Liver (tissue), 9 donors: ENCODE data around the gene CGN. TPM values are rescaled to one million over a fixed set of nuclear protein-coding genes. Genes with fewer than 3 reads are reported as not detected.

Experiments used
- DNase-seq: peaks from one replicate; pipeline ENCODE4 v3.0.0-alpha.2; 2017; ENCODE audit warnings: low spot score
- H3K27ac ChIP-seq, 2 donors: one replicate each; pipeline ENCODE4 v1.7.0; 2013; ENCODE audit warnings: inconsistent platforms in 2 of 2, low read length in 2 of 2, control low read depth in 1 of 2, low read depth in 1 of 2, mild to moderate bottlenecking in 1 of 2
- H3K27me3 ChIP-seq, 4 donors: one replicate each; pipeline versions ENCODE4 v1.6.1 to v1.7.0; 2013; ENCODE audit warnings: low read length in 3 of 4, inconsistent platforms in 1 of 4, mild to moderate bottlenecking in 1 of 4, moderate library complexity in 1 of 4; ENCODE audit not compliant: control insufficient read depth in 4 of 4, insufficient read depth in 4 of 4
- H3K36me3 ChIP-seq, 4 donors: one replicate each; pipeline versions ENCODE4 v1.6.1 to v1.7.0; 2013; ENCODE audit warnings: low read length in 3 of 4, mild to moderate bottlenecking in 3 of 4, low read depth in 1 of 4, moderate library complexity in 1 of 4; ENCODE audit not compliant: control insufficient read depth in 4 of 4, insufficient read depth in 3 of 4
- H3K4me1 ChIP-seq, 4 donors: one replicate each; pipeline versions ENCODE4 v1.6.1 to v1.7.0; 2013; ENCODE audit warnings: low read length in 3 of 4, mild to moderate bottlenecking in 3 of 4, moderate library complexity in 1 of 4; ENCODE audit not compliant: control insufficient read depth in 4 of 4, insufficient read depth in 4 of 4
- H3K4me3 ChIP-seq, 3 donors: one replicate each; pipeline versions ENCODE4 v1.6.1 to v1.7.0; 2013; ENCODE audit warnings: low read length in 3 of 3, control low read depth in 1 of 3, low read depth in 1 of 3, mild to moderate bottlenecking in 1 of 3
- H3K9ac ChIP-seq, 2 donors: one replicate each; pipeline ENCODE4 v1.7.0; 2013; ENCODE audit warnings: low read length in 2 of 2, mild to moderate bottlenecking in 2 of 2, moderate library complexity in 2 of 2, control low read depth in 1 of 2, low read depth in 1 of 2
- H3K9me3 ChIP-seq, 4 donors: one replicate each; pipeline versions ENCODE4 v1.6.1 to v1.7.0; 2013; ENCODE audit warnings: low read length in 3 of 4; ENCODE audit not compliant: control insufficient read depth in 4 of 4
- FOXA2 ChIP-seq: IDR thresholded peaks from 2 replicates; pipeline ENCODE4 v1.6.1; 2016; ENCODE audit warnings: antibody characterized with exemption
- GABPA ChIP-seq, 2 donors: IDR thresholded peaks in 1 of 2; conservative IDR thresholded peaks in 1 of 2; 2 replicates each; pipeline ENCODE4 v1.6.1; 2016; ENCODE audit warnings: antibody characterized with exemption in 2 of 2, mild to moderate bottlenecking in 1 of 2, moderate library complexity in 1 of 2
- HNF4A ChIP-seq, 2 donors: conservative IDR thresholded peaks; 2 replicates each; pipeline ENCODE4 v1.6.1; 2016; ENCODE audit warnings: antibody characterized with exemption in 2 of 2, mild to moderate bottlenecking in 2 of 2
- HNF4G ChIP-seq: IDR thresholded peaks from 2 replicates; pipeline ENCODE4 v1.6.1; 2016; ENCODE audit warnings: antibody characterized with exemption
- NR2F2 ChIP-seq: IDR thresholded peaks from 2 replicates; pipeline ENCODE4 v1.6.1; 2016; ENCODE audit warnings: antibody characterized with exemption
- RXRA ChIP-seq, 2 donors: IDR thresholded peaks; 2 replicates each; pipeline ENCODE4 v1.6.1; 2017 to 2018; ENCODE audit warnings: antibody characterized with exemption in 2 of 2, mild to moderate bottlenecking in 1 of 2
- SP1 ChIP-seq: IDR thresholded peaks from 2 replicates; pipeline ENCODE4 v1.6.1; 2018; ENCODE audit warnings: antibody characterized with exemption, mild to moderate bottlenecking
- TAF1 ChIP-seq: conservative IDR thresholded peaks from 2 replicates; pipeline ENCODE4 v1.6.1; 2016; ENCODE audit warnings: antibody characterized with exemption, mild to moderate bottlenecking
- YY1 ChIP-seq: IDR thresholded peaks from 2 replicates; pipeline ENCODE4 v1.6.1; 2016; ENCODE audit warnings: antibody characterized with exemption, mild to moderate bottlenecking
- WGBS: extraction: QIAGEN DNeasy Blood & Tissue Kit; methylation state at CpG from one replicate; pipeline ENCODE4 v1.1.7; 2013; 5-methylcytosine and 5-hydroxymethylcytosine counted together
- polyA plus RNA-seq, 2 donors: library from polyadenylated mRNA; stranded (reverse) in 1 of 2; unstranded in 1 of 2; fragments of 200-250 nt in 1 of 2; fragments of >200 nt in 1 of 2; fragmentation: Nextera tagmentation in 1 of 2; extraction: Ambion mirVana in 1 of 2; gene quantifications; one replicate each; pipeline versions ENCODE4 v1.2.1 to v1.2.3, GENCODE V29; 2013 to 2015
- total RNA-seq, 2 donors: library from RNA; depleted of rRNA; stranded (reverse); fragments of >200 nt; gene quantifications; one replicate each; pipeline ENCODE4 v1.2.3, GENCODE V29; 2014
- TF ChIP-seq, protein P1 (sequence below): IDR thresholded peaks from 2 replicates; pipeline ENCODE4 v1.6.1; 2016; ENCODE audit warnings: antibody characterized with exemption, mild to moderate bottlenecking
- TF ChIP-seq, protein P2 (sequence below): fragments of 150-350 bp; IDR thresholded peaks from 2 replicates; pipeline ENCODE4 v1.5.1; 2017; ENCODE audit warnings: improper control_type of control experiment, low read depth, low read length; ENCODE audit not compliant: missing input control
- TF ChIP-seq, protein P3 (sequence below): IDR thresholded peaks from 2 replicates; pipeline ENCODE4 v1.6.1; 2016; ENCODE audit warnings: antibody characterized with exemption
- TF ChIP-seq, protein P4 (sequence below): IDR thresholded peaks from 2 replicates; pipeline ENCODE4 v1.6.1; 2016; ENCODE audit warnings: antibody characterized with exemption
- TF ChIP-seq, protein P5 (sequence below): IDR thresholded peaks from 2 replicates; pipeline ENCODE4 v1.6.1; 2016; ENCODE audit warnings: antibody characterized with exemption
- donor health status: healthy.
- donor health status: healthy.
- donor health status: healthy.
- donor health status: healthy.
- donor health status: healthy.

CGN gene
- total and polyA plus RNA-seq, 4 donors, result 16.9 to 48.9 (median 19.4) TPM

DNA sequence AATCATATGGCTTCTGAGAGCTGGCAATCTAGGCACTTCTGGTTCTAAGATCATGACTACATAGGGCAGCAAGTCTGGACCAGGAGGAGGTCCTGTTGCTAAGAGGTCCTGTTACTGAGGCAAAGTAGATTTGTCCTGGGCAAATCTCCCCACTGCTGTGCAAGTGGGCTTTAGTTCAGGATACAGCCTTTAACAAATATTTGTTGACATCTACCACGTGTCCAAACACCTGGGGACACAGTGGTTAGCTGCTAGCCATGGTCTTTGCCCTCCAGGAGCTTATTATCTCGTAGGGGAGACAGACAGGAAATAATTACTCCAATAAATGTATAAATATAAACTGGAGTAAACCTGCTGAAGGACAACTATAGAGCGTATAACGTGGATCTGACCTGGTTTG is 3.2 kb downstream of the CGN start:
- no peak for DNase-seq
- 33% methylated on average over 4 of the region's 4 CpGs for WGBS
- Histone ChIP-seq H3K36me3 (peaks cover under 1 to 7% (median 5%) of the 10 kb centered on the region in 4 donors), H3K4me3 (peak overlapping the region in 1 of 3 donors; percentile 27), H3K27me3 (no peaks in the 10 kb centered on the region), H3K9ac (peak overlapping the region in 1 of 2 donors; percentile 5), H3K4me1 (peaks cover 4 to 70% (median 34%) of the 10 kb centered on the region in 4 donors), H3K27ac (peak overlapping the region; percentile 94 to 96), H3K9me3 (no peaks in the 10 kb centered on the region)
- TF ChIP-seq HNF4G (peak; percentile 41), RXRA (IDR thresholded peaks at IDR 0.05) (peak; percentile 33 to 73), GABPA (IDR thresholded peaks at IDR 0.05 in 1 of 2, conservative IDR thresholded peaks at IDR 0.05 in 1 of 2) (no peak), HNF4A (conservative IDR thresholded peaks at IDR 0.05) (peak; percentile 67 to 83), SP1 (peak; percentile 76), YY1 (no peak), FOXA2 (no peak)
- TF ChIP-seq, protein P1, sequence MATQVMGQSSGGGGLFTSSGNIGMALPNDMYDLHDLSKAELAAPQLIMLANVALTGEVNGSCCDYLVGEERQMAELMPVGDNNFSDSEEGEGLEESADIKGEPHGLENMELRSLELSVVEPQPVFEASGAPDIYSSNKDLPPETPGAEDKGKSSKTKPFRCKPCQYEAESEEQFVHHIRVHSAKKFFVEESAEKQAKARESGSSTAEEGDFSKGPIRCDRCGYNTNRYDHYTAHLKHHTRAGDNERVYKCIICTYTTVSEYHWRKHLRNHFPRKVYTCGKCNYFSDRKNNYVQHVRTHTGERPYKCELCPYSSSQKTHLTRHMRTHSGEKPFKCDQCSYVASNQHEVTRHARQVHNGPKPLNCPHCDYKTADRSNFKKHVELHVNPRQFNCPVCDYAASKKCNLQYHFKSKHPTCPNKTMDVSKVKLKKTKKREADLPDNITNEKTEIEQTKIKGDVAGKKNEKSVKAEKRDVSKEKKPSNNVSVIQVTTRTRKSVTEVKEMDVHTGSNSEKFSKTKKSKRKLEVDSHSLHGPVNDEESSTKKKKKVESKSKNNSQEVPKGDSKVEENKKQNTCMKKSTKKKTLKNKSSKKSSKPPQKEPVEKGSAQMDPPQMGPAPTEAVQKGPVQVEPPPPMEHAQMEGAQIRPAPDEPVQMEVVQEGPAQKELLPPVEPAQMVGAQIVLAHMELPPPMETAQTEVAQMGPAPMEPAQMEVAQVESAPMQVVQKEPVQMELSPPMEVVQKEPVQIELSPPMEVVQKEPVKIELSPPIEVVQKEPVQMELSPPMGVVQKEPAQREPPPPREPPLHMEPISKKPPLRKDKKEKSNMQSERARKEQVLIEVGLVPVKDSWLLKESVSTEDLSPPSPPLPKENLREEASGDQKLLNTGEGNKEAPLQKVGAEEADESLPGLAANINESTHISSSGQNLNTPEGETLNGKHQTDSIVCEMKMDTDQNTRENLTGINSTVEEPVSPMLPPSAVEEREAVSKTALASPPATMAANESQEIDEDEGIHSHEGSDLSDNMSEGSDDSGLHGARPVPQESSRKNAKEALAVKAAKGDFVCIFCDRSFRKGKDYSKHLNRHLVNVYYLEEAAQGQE, result no peak
- TF ChIP-seq, protein P2, sequence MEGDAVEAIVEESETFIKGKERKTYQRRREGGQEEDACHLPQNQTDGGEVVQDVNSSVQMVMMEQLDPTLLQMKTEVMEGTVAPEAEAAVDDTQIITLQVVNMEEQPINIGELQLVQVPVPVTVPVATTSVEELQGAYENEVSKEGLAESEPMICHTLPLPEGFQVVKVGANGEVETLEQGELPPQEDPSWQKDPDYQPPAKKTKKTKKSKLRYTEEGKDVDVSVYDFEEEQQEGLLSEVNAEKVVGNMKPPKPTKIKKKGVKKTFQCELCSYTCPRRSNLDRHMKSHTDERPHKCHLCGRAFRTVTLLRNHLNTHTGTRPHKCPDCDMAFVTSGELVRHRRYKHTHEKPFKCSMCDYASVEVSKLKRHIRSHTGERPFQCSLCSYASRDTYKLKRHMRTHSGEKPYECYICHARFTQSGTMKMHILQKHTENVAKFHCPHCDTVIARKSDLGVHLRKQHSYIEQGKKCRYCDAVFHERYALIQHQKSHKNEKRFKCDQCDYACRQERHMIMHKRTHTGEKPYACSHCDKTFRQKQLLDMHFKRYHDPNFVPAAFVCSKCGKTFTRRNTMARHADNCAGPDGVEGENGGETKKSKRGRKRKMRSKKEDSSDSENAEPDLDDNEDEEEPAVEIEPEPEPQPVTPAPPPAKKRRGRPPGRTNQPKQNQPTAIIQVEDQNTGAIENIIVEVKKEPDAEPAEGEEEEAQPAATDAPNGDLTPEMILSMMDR, result no peak
- TF ChIP-seq, protein P3, sequence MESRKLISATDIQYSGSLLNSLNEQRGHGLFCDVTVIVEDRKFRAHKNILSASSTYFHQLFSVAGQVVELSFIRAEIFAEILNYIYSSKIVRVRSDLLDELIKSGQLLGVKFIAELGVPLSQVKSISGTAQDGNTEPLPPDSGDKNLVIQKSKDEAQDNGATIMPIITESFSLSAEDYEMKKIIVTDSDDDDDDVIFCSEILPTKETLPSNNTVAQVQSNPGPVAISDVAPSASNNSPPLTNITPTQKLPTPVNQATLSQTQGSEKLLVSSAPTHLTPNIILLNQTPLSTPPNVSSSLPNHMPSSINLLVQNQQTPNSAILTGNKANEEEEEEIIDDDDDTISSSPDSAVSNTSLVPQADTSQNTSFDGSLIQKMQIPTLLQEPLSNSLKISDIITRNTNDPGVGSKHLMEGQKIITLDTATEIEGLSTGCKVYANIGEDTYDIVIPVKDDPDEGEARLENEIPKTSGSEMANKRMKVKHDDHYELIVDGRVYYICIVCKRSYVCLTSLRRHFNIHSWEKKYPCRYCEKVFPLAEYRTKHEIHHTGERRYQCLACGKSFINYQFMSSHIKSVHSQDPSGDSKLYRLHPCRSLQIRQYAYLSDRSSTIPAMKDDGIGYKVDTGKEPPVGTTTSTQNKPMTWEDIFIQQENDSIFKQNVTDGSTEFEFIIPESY, result peak; percentile 25
- TF ChIP-seq, protein P4, sequence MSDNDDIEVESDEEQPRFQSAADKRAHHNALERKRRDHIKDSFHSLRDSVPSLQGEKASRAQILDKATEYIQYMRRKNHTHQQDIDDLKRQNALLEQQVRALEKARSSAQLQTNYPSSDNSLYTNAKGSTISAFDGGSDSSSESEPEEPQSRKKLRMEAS, result peak; percentile 59
- TF ChIP-seq, protein P5, sequence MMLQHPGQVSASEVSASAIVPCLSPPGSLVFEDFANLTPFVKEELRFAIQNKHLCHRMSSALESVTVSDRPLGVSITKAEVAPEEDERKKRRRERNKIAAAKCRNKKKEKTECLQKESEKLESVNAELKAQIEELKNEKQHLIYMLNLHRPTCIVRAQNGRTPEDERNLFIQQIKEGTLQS, result no peak

DNA sequence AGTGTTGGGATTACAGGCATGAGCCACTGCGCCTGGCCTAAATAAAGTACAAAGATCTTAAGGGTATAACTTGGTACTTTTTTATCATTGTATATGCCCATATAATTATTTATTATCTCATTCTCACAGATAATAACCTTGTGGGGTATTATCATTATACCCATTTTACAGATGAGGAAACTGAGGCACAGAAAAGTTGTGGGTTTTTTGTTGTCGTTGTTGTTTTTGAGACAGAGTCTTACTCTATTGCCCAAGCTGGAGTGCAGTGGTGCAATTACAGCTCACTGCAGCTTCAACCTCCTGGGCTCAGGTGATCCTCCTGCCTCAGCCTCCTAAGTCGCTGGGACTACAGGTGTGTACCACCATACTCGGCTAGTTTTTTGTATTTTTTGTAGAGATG is 4.1 kb downstream of the CGN start:
- no peak for DNase-seq
- Histone ChIP-seq H3K4me1 (peaks cover 2 to 71% (median 34%) of the 10 kb centered on the region in 4 donors), H3K27me3 (no peaks in the 10 kb centered on the region), H3K9me3 (no peaks in the 10 kb centered on the region), H3K4me3 (no peak overlapping the region), H3K9ac (no peak overlapping the region), H3K27ac (peak overlapping the region; percentile 94 to 96), H3K36me3 (peaks cover 4 to 9% (median 6%) of the 10 kb centered on the region in 4 donors)
- TF ChIP-seq, protein P1, result no peak
- TF ChIP-seq FOXA2 (no peak), HNF4A (conservative IDR thresholded peaks at IDR 0.05) (no peak), NR2F2 (no peak), TAF1 (no peak), RXRA (IDR thresholded peaks at IDR 0.05) (no peak), SP1 (no peak), GABPA (IDR thresholded peaks at IDR 0.05 in 1 of 2, conservative IDR thresholded peaks at IDR 0.05 in 1 of 2) (no peak)
- WGBS, result 84% methylated on average over 4 of the region's 4 CpGs
